GM19238 (cell line): ENCODE data around the gene MDN1.
A peak's percentile ranks its signal among the peaks of the same experiment; 100 is the strongest.
"Not testable (repeated sequence)": the region's sequence is repeated elsewhere in the genome, so short reads cannot be mapped to it uniquely, and the experiment has no call there.

Experiments
- DNase-seq: peaks from one replicate; pipeline ENCODE4 v3.0.0; 2011; ENCODE audit warnings: low spot score; ENCODE audit not compliant: insufficient read length

The MDN1 gene

GRCh38 chr6:89768324-89768723 lies 51.3 kb downstream of the MDN1 start:
- no peak for DNase-seq

GRCh38 chr6:89763550-89763949 lies 56.0 kb downstream of the MDN1 start:
- no peak for DNase-seq

- DNase-seq = no peak
Observed at GRCh38 chr6:89758830-89759229, 60.8 kb downstream of the MDN1 start.

- DNase-seq = no peak
Observed at GRCh38 chr6:89750338-89750737, 69.3 kb downstream of the MDN1 start.

- no peak for DNase-seq
Observed at GRCh38 chr6:89749918-89750317, 69.7 kb downstream of the MDN1 start.

- no peak for DNase-seq
Observed at GRCh38 chr6:89745716-89746115, 73.9 kb downstream of the MDN1 start.

- DNase-seq = no peak
Observed at GRCh38 chr6:89745096-89745495, 74.5 kb downstream of the MDN1 start.

- DNase-seq = no peak
Observed at GRCh38 chr6:89736893-89737292, 82.7 kb downstream of the MDN1 start.

- no peak for DNase-seq
Observed at GRCh38 chr6:89734526-89734925, 85.1 kb downstream of the MDN1 start.

GRCh38 chr6:89731924-89732567 lies 87.5 kb downstream of the MDN1 start:
- DNase-seq = no peak

GRCh38 chr6:89731262-89731661 lies 88.3 kb downstream of the MDN1 start:
- DNase-seq = not testable (repeated sequence)

GRCh38 chr6:89729818-89730217 lies 89.8 kb downstream of the MDN1 start:
- DNase-seq = peak; percentile 3

- no peak for DNase-seq
Observed at GRCh38 chr6:89727501-89727900, 92.1 kb downstream of the MDN1 start.

GRCh38 chr6:89724981-89725380 lies 94.6 kb downstream of the MDN1 start:
- no peak for DNase-seq

GRCh38 chr6:89723046-89723445 lies 96.5 kb downstream of the MDN1 start:
- DNase-seq = no peak

GRCh38 chr6:89716532-89716931 lies 103.1 kb downstream of the MDN1 start:
- no peak for DNase-seq

- no peak for DNase-seq
Observed at GRCh38 chr6:89711801-89712200, 107.8 kb downstream of the MDN1 start.

GRCh38 chr6:89708316-89708715 lies 111.3 kb downstream of the MDN1 start:
- DNase-seq = no peak

GRCh38 chr6:89707766-89708165 lies 111.8 kb downstream of the MDN1 start:
- DNase-seq = no peak

- no peak for DNase-seq
Observed at GRCh38 chr6:89706121-89706520, 113.5 kb downstream of the MDN1 start.

- no peak for DNase-seq
Observed at GRCh38 chr6:89703292-89703691, 116.3 kb downstream of the MDN1 start.

GRCh38 chr6:89702349-89702748 lies 117.2 kb downstream of the MDN1 start:
- no peak for DNase-seq

- DNase-seq = no peak
Observed at GRCh38 chr6:89695667-89696066, 123.9 kb downstream of the MDN1 start.

GRCh38 chr6:89694428-89694827 lies 125.2 kb downstream of the MDN1 start:
- no peak for DNase-seq
